Neural cell (in vitro differentiated cells): ENCODE results near the gene FUBP3.

Source experiments
- CTCF ChIP-seq: fragments of 450-650 bp; IDR thresholded peaks from 2 replicates; pipeline ENCODE4 v1.5.1; 2014; ENCODE audit warnings: antibody characterized with exemption, mild to moderate bottlenecking, moderate library complexity; ENCODE audit not compliant: poor library complexity, severe bottlenecking
- EP300 ChIP-seq: fragments of 450-650 bp; conservative IDR thresholded peaks from 2 replicates; pipeline ENCODE4 v1.6.1; 2014; ENCODE audit warnings: antibody characterized with exemption, mild to moderate bottlenecking, moderate library complexity; ENCODE audit not compliant: poor library complexity, severe bottlenecking
- EZH2 ChIP-seq: fragments of 200-600, 300-800 bp; shearing (Covaris generic), sonication (generic); IDR thresholded peaks from 2 replicates; pipeline ENCODE4 v1.6.1; 2014; ENCODE audit warnings: antibody characterized with exemption, low read length, borderline replicate concordance, mild to moderate bottlenecking; ENCODE audit not compliant: insufficient read depth, poor library complexity, severe bottlenecking
- MXI1 ChIP-seq: fragments of 450-650 bp; conservative IDR thresholded peaks from 2 replicates; pipeline ENCODE4 v1.6.1; 2014; ENCODE audit warnings: antibody characterized with exemption, mild to moderate bottlenecking; ENCODE audit not compliant: poor library complexity, severe bottlenecking
- POLR2AphosphoS5 ChIP-seq: IDR thresholded peaks from 2 replicates; pipeline ENCODE4 v1.6.1; 2012
- RAD21 ChIP-seq: fragments of 450-650 bp; conservative IDR thresholded peaks from 2 replicates; pipeline ENCODE4 v1.6.1; 2014; ENCODE audit warnings: antibody characterized with exemption, mild to moderate bottlenecking, moderate library complexity
- SMC3 ChIP-seq: fragments of 450-650 bp; conservative IDR thresholded peaks from 2 replicates; pipeline ENCODE4 v1.6.1; 2014; ENCODE audit warnings: antibody characterized with exemption, mild to moderate bottlenecking, moderate library complexity; ENCODE audit not compliant: poor library complexity
- TAF1 ChIP-seq: IDR thresholded peaks from 2 replicates; pipeline ENCODE4 v1.6.1; 2012; ENCODE audit warnings: low read depth
- TF ChIP-seq, protein P1 (sequence below): IDR thresholded peaks from 2 replicates; pipeline ENCODE4 v1.6.1; 2012; ENCODE audit warnings: borderline replicate concordance

DNA sequence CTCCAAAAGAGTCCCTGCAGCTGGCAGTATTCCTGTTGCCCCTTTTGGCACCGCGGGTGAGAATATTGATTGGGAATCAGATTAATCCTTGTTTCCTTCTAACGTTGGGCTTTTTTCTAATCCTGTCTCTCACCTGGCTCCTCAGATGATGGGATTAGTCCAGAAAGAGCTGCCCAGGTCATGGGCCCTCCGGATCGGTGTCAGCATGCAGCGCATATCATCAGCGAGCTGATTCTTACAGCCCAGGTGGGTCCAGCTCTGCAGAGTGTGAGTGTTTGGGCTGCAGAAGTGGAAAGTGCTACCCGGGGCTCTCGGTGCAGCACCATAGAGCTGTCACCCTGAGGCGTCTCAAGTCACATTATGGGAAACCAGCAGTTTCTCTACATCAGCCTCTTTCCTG, 44.1 kb downstream of the FUBP3 start:
- no peak for TF ChIP-seq CTCF
- TF ChIP-seq, protein P1, sequence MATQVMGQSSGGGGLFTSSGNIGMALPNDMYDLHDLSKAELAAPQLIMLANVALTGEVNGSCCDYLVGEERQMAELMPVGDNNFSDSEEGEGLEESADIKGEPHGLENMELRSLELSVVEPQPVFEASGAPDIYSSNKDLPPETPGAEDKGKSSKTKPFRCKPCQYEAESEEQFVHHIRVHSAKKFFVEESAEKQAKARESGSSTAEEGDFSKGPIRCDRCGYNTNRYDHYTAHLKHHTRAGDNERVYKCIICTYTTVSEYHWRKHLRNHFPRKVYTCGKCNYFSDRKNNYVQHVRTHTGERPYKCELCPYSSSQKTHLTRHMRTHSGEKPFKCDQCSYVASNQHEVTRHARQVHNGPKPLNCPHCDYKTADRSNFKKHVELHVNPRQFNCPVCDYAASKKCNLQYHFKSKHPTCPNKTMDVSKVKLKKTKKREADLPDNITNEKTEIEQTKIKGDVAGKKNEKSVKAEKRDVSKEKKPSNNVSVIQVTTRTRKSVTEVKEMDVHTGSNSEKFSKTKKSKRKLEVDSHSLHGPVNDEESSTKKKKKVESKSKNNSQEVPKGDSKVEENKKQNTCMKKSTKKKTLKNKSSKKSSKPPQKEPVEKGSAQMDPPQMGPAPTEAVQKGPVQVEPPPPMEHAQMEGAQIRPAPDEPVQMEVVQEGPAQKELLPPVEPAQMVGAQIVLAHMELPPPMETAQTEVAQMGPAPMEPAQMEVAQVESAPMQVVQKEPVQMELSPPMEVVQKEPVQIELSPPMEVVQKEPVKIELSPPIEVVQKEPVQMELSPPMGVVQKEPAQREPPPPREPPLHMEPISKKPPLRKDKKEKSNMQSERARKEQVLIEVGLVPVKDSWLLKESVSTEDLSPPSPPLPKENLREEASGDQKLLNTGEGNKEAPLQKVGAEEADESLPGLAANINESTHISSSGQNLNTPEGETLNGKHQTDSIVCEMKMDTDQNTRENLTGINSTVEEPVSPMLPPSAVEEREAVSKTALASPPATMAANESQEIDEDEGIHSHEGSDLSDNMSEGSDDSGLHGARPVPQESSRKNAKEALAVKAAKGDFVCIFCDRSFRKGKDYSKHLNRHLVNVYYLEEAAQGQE: no peak
- TF ChIP-seq POLR2AphosphoS5: no peak
- TF ChIP-seq EZH2: no peak
- no peak for TF ChIP-seq EP300
- TF ChIP-seq RAD21: no peak
- TF ChIP-seq TAF1: no peak
- no peak for TF ChIP-seq MXI1
- TF ChIP-seq SMC3: no peak
